CD14-positive monocyte (primary cell): ENCODE measurements around the gene DRC1. TPM values are rescaled to one million over a fixed set of nuclear protein-coding genes. Genes with fewer than 3 reads are reported as not detected.
"Not testable (repeated sequence)": the region's sequence is repeated elsewhere in the genome, so short reads cannot be mapped to it uniquely, and the experiment has no call there.

ENCODE experiments used
- DNase-seq, 3 donors: peaks; one replicate each; pipeline ENCODE4 v3.0.0-alpha.2; 2011 to 2022
- H2AFZ ChIP-seq: 2 replicates; pipeline ENCODE4 v1.6.0; 2012; ENCODE audit warnings: mild to moderate bottlenecking, low read depth, low read length, inconsistent platforms; ENCODE audit not compliant: insufficient read depth, poor library complexity, severe bottlenecking
- H3K27ac ChIP-seq, 2 donors: 1 replicate in 1 of 2; 2 replicates in 1 of 2; pipeline ENCODE4 v1.5.1; 2012 to 2013; ENCODE audit warnings: low read length in 2 of 2, control low read depth in 1 of 2, inconsistent platforms in 1 of 2, low read depth in 1 of 2, mild to moderate bottlenecking in 1 of 2
- H3K27me3 ChIP-seq, 2 donors: one replicate each; pipeline versions ENCODE4 v1.6.0 to v1.6.1; 2011 to 2013; ENCODE audit warnings: low read length in 2 of 2; ENCODE audit not compliant: control insufficient read depth in 2 of 2, insufficient read depth in 2 of 2
- H3K36me3 ChIP-seq, 2 donors: replicated peaks in 1 of 2; 1 replicate in 1 of 2; 2 replicates in 1 of 2; pipeline versions ENCODE4 v1.5.1 to v1.6.1; 2012 to 2013; ENCODE audit warnings: low read length in 2 of 2, control low read depth in 1 of 2, inconsistent platforms in 1 of 2, mild to moderate bottlenecking in 1 of 2; ENCODE audit not compliant: insufficient read depth in 2 of 2, control insufficient read depth in 1 of 2
- H3K4me1 ChIP-seq, 2 donors: 1 replicate in 1 of 2; 2 replicates in 1 of 2; pipeline versions ENCODE4 v1.5.1 to v1.6.1; 2012 to 2013; ENCODE audit warnings: low read length in 2 of 2, control low read depth in 1 of 2, inconsistent platforms in 1 of 2, mild to moderate bottlenecking in 1 of 2, moderate library complexity in 1 of 2; ENCODE audit not compliant: insufficient read depth in 2 of 2, control insufficient read depth in 1 of 2
- H3K4me2 ChIP-seq: replicated peaks from 2 replicates; pipeline ENCODE3; 2012; ENCODE audit warnings: low read length, moderate library complexity, mild to moderate bottlenecking; ENCODE audit not compliant: poor library complexity, severe bottlenecking; ENCODE audit errors: extremely low read depth
- H3K4me3 ChIP-seq, 3 experiments: fragments of 200-600 bp in 1 of 3; sonication (generic) in 1 of 3; replicated peaks in 1 of 3; 1 replicate in 2 of 3; 2 replicates in 1 of 3; pipeline ENCODE4 v1.5.1; 2011 to 2013; ENCODE audit warnings: low read length in 3 of 3, mild to moderate bottlenecking in 3 of 3, control low read depth in 2 of 3, low read depth in 2 of 3, inconsistent platforms in 1 of 3, moderate library complexity in 1 of 3
- H3K79me2 ChIP-seq: 2 replicates; pipeline ENCODE4 v1.6.0; 2012; ENCODE audit warnings: mild to moderate bottlenecking, control low read depth, inconsistent platforms, low read length, moderate library complexity; ENCODE audit not compliant: insufficient read depth
- H3K9ac ChIP-seq: 2 replicates; pipeline ENCODE4 v1.6.0; 2017; ENCODE audit warnings: low read length, mild to moderate bottlenecking; ENCODE audit not compliant: insufficient read depth, poor library complexity, severe bottlenecking
- H3K9me3 ChIP-seq, 2 donors: replicated peaks in 1 of 2; 1 replicate in 1 of 2; 2 replicates in 1 of 2; pipeline versions ENCODE4 v1.5.1 to v1.6.1; 2012 to 2013; ENCODE audit warnings: low read length in 2 of 2, control low read depth in 1 of 2; ENCODE audit not compliant: control insufficient read depth in 1 of 2, insufficient read depth in 1 of 2
- H4K20me1 ChIP-seq: 2 replicates; pipeline ENCODE4 v1.6.0; 2012; ENCODE audit warnings: mild to moderate bottlenecking, low read length, control low read depth, moderate library complexity; ENCODE audit not compliant: insufficient read depth
- H3K27ac Mint-ChIP-seq, 7 donors: one replicate each; pipeline ENCODE4 v1.8.0; 2020; ENCODE audit warnings: mild to moderate bottlenecking in 7 of 7, mixed read lengths in 7 of 7, moderate library complexity in 6 of 7, inconsistent platforms in 2 of 7
- H3K27me3 Mint-ChIP-seq, 3 donors: one replicate each; pipeline ENCODE4 v1.8.0; 2021 to 2022; ENCODE audit warnings: low read depth in 3 of 3, mild to moderate bottlenecking in 3 of 3, mixed read lengths in 3 of 3, moderate library complexity in 3 of 3, inconsistent platforms in 1 of 3
- H3K36me3 Mint-ChIP-seq, 2 donors: one replicate each; pipeline ENCODE4 v1.8.0; 2020; ENCODE audit warnings: mixed read lengths in 2 of 2, inconsistent platforms in 1 of 2, mild to moderate bottlenecking in 1 of 2
- H3K4me1 Mint-ChIP-seq: one replicate; pipeline ENCODE4 v1.8.0; 2020; ENCODE audit warnings: mild to moderate bottlenecking, mixed read lengths
- H3K4me3 Mint-ChIP-seq, 2 donors: one replicate each; pipeline ENCODE4 v1.8.0; 2020; ENCODE audit warnings: mild to moderate bottlenecking in 2 of 2, mixed read lengths in 2 of 2, moderate library complexity in 1 of 2
- H3K9me3 Mint-ChIP-seq, 7 donors: one replicate each; pipeline ENCODE4 v1.8.0; 2020 to 2022; ENCODE audit warnings: mixed read lengths in 7 of 7, mild to moderate bottlenecking in 6 of 7, moderate library complexity in 6 of 7, inconsistent platforms in 2 of 7
- WGBS: methylation state at CpG from one replicate; pipeline ENCODE4 v1.1.5; 2013; ENCODE audit warnings: missing lambda C conversion rate; ENCODE audit not compliant: insufficient coverage; 5-methylcytosine and 5-hydroxymethylcytosine counted together
- intact Hi-C, 2 donors: fragments of 100-400 bp; cut with micrococcal nuclease; formaldehyde crosslinking; loops; one replicate each; pipeline versions ENCODE4 v1.15.0 to v1.15.1; 2023
- polyA plus RNA-seq, 3 donors: library from polyadenylated mRNA; depleted of rRNA in 1 of 3; unstranded in 2 of 3; stranded (reverse) in 1 of 3; fragments of 300-500 nt in 2 of 3; fragments of >200 nt in 1 of 3; fragmentation: Illumina TruSeq in 2 of 3; gene quantifications; 1 replicate in 2 of 3; 2 replicates in 1 of 3; pipeline ENCODE4 v1.2.3, GENCODE V29; 2012 to 2021
- TF ChIP-seq, protein P1 (sequence below): fragments of 200-600 bp; IDR thresholded peaks from one replicate; pipeline ENCODE4 v1.8.0; 2022; ENCODE audit warnings: antibody characterized with exemption, mild to moderate bottlenecking

The DRC1 gene
- polyA plus RNA-seq, 3 donors: not detected

DNA sequence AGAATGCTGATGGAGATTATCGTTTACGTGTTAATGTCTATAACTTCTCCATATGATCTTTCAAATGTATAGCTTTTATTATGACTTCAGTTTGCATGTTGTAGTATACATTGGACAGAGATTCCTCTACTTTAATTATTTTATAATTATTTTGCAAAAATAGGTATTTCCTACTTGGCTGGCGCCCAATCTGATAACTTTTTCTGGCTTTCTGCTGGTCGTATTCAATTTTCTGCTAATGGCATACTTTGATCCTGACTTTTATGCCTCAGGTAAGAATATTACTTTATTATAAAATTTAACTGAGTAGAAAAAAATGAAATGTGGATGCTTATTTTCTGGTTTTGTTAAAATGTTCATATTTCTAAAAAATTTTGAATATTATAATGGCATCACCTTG, 37.1 kb upstream of the DRC1 start:
- TF ChIP-seq, protein P1, sequence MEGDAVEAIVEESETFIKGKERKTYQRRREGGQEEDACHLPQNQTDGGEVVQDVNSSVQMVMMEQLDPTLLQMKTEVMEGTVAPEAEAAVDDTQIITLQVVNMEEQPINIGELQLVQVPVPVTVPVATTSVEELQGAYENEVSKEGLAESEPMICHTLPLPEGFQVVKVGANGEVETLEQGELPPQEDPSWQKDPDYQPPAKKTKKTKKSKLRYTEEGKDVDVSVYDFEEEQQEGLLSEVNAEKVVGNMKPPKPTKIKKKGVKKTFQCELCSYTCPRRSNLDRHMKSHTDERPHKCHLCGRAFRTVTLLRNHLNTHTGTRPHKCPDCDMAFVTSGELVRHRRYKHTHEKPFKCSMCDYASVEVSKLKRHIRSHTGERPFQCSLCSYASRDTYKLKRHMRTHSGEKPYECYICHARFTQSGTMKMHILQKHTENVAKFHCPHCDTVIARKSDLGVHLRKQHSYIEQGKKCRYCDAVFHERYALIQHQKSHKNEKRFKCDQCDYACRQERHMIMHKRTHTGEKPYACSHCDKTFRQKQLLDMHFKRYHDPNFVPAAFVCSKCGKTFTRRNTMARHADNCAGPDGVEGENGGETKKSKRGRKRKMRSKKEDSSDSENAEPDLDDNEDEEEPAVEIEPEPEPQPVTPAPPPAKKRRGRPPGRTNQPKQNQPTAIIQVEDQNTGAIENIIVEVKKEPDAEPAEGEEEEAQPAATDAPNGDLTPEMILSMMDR: no peak
- H2AFZ ChIP-seq: no peak overlapping the region
- Mint-ChIP-seq H3K9me3 (peaks cover 0 to 2% (median 0%) of the 10 kb centered on the region in 7 donors), H3K36me3 (peaks cover 32 to 36% of the 10 kb centered on the region in 2 donors), H3K27ac (no peak overlapping the region), H3K27me3 (no peaks in the 10 kb centered on the region), H3K4me1 (no peaks in the 10 kb centered on the region), H3K4me3 (no peak overlapping the region)
- peaks cover 32 to 44% of the 10 kb centered on the region in 2 donors for H3K36me3 ChIP-seq
- no peak for DNase-seq
- no peaks in the 10 kb centered on the region for H3K4me1 ChIP-seq
- H3K4me2 ChIP-seq: no peak overlapping the region
- intact Hi-C loops: no loop called here
- no peak overlapping the region for H3K27ac ChIP-seq
- WGBS: no CpG with 5 or more reads among the region's 4 CpGs
- H3K27me3 ChIP-seq: no peaks in the 10 kb centered on the region
- H4K20me1 ChIP-seq: peaks cover 5% of the 10 kb centered on the region
- no peaks in the 10 kb centered on the region for H3K9me3 ChIP-seq
- no peak overlapping the region for H3K9ac ChIP-seq
- no peak overlapping the region for H3K4me3 ChIP-seq
- H3K79me2 ChIP-seq: peaks cover 37% of the 10 kb centered on the region

DNA sequence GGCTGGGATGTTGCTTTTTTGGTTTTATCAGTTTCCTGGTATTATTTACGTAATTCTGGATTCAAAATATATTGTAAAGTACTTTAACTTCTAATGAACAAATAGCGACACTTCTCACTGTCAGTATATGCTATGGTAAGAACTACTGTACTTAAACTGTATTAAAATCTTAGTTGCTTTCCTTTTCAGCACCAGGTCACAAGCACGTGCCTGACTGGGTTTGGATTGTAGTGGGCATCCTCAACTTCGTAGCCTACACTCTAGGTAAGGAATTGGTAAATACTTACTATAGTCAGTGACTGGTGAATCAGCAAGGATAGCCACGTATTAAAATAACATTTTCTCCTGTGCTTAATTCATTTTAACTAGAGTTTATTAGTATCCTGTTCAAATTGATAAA, 34.8 kb upstream of the DRC1 start:
- no peaks in the 10 kb centered on the region for H3K4me1 ChIP-seq
- Mint-ChIP-seq H3K9me3 (peaks cover 0 to 2% (median 0%) of the 10 kb centered on the region in 7 donors), H3K4me3 (no peak overlapping the region), H3K36me3 (peaks cover 35 to 40% of the 10 kb centered on the region in 2 donors), H3K27me3 (no peaks in the 10 kb centered on the region), H3K4me1 (no peaks in the 10 kb centered on the region), H3K27ac (no peak overlapping the region)
- no peak overlapping the region for H3K4me3 ChIP-seq
- TF ChIP-seq, protein P1: no peak
- intact Hi-C loops: no loop called here
- H3K36me3 ChIP-seq: peaks cover 32 to 50% of the 10 kb centered on the region in 2 donors
- DNase-seq: no peak
- no peak overlapping the region for H3K9ac ChIP-seq
- H3K27ac ChIP-seq: no peak overlapping the region
- H3K79me2 ChIP-seq: peaks cover 14% of the 10 kb centered on the region
- no peaks in the 10 kb centered on the region for H3K27me3 ChIP-seq
- H3K4me2 ChIP-seq: no peak overlapping the region
- no CpG with 5 or more reads among the region's 5 CpGs for WGBS
- no peaks in the 10 kb centered on the region for H4K20me1 ChIP-seq
- no peaks in the 10 kb centered on the region for H3K9me3 ChIP-seq
- H2AFZ ChIP-seq: no peak overlapping the region

DNA sequence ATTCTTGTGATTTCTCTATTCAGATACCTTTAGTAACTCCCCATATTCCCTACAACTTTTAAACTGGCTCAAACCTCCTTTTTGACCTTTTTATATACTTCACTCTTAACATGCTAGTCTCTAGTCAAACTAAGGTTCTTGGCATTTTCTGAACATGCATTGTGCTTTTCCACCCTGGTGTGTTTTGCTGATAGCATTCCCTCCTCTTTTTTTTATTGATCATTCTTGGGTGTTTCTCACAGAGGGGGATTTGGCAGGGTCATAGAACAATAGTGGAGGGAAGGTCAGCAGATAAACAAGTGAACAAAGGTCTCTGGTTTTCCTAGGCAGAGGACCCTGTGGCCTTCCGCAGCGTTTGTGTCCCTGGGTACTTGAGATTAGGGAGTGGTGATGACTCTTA, 32.1 kb upstream of the DRC1 start:
- H4K20me1 ChIP-seq, H3K4me3 Mint-ChIP-seq, H3K79me2 ChIP-seq, H3K9ac ChIP-seq, H3K27me3 Mint-ChIP-seq, H3K9me3 ChIP-seq, H3K4me1 Mint-ChIP-seq, DNase-seq, intact Hi-C loops, H3K9me3 Mint-ChIP-seq, H3K4me2 ChIP-seq, H3K4me1 ChIP-seq, H3K27me3 ChIP-seq, H3K27ac Mint-ChIP-seq, H3K27ac ChIP-seq, H2AFZ ChIP-seq, H3K4me3 ChIP-seq: not testable (repeated sequence)
- H3K36me3 ChIP-seq: peaks cover 40 to 74% of the 10 kb centered on the region in 2 donors
- no CpG with 5 or more reads among the region's 2 CpGs for WGBS
- H3K36me3 Mint-ChIP-seq: peaks cover 50 to 56% of the 10 kb centered on the region in 2 donors
